ENCODE results near the gene SMC6.

The SMC6 gene

DNA sequence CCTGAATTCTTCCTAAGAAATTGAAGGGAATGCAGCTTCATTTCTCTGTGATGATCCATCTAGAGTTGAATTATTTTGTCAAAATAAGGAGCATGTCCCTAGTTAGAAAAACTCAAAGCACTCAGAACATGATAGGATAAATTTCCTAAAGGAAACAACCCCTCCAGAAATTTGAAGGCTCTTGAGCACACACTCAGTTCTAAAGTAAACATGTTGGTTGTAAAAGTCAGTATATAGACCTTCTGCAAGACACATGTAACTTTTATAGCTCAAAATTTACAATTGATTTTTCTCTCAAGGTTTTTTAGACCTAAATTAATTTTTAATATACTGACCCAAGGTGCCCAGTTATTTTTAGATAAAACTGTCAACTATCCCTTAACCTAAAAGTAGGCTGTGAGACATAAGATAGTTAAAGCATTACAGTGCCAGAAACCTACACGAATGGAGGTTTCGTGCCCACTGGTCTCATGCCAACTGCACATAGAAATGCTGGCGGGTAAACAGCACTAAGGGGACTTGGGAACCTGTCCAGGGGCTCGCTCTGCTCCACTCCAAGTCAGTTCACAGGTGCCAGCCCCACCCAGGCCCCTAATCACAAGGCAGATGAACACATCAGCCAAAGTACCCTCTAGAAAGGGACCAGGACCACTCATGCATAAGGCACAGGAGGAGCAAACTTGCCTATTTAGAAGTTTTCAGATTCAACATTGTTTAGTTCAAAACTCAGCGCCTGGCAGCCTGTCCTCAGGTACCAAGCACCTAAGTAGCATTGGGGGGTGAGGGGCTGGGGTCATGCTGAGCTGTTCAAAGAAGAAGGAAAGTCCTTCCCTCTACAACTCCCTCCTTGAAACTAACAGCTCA lies 106.5 kb downstream of the SMC6 start:
- no peak for DNase-seq (ENCODE audit: low read depth)

DNA sequence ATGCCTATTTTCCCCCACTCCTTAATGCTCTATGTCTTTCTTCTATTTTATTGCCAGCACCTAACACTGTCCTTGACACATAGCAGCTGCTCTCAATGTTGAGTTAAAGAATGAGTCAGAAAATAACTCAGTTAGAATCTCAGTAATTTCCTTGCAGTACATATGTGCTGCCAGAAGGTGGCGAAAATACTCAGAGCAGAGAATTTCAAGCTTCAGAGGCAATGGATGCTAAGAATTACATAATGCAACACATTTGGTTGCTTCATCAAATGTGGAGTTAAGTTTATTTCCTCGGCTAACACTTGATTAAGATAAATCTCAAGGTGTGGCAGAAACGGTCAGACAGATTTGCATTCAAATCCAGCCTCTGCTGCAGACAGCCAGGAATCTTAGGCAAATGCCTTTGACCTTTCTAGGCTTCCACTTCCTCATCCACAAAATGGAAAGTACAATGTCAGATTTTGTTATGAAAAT lies 107.5 kb downstream of the SMC6 start:
- DNase-seq (ENCODE audit: low read depth): no peak

DNA sequence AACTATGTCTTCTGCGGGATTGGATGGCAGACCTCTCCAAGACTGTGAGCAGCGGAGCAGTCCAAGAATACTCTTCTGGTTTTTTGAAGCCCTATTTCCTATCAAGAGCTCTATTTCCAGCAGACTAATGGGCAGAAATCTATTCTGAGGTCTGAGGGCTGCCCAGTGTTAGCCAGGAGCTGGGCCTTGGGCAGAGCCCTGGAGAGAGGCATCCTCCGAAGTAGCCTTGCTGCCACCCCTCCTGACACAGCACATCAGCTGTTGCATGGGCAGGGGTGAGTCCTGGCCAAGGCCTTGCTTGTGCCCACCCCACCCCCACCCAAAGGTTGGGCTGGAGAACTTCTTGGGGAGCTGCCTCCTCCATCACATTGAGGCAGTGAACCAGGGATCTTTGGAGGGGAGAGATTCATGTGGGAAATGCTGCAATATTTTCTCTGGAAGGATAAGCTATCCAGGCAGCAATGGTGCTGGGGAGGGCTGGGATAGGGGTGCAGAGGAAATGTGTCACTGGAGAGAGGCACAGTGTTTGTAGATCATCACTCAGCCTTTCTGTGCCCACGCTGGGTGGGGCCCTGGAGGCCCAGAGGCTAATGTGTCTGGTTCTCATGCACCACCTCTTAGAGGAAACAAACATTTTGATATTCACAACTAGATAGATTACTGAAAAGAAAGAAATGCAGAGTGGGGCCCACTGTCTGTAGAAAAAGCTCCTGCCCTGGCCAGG lies 108.5 kb downstream of the SMC6 start:
- DNase-seq (ENCODE audit: low read depth): no peak

DNA sequence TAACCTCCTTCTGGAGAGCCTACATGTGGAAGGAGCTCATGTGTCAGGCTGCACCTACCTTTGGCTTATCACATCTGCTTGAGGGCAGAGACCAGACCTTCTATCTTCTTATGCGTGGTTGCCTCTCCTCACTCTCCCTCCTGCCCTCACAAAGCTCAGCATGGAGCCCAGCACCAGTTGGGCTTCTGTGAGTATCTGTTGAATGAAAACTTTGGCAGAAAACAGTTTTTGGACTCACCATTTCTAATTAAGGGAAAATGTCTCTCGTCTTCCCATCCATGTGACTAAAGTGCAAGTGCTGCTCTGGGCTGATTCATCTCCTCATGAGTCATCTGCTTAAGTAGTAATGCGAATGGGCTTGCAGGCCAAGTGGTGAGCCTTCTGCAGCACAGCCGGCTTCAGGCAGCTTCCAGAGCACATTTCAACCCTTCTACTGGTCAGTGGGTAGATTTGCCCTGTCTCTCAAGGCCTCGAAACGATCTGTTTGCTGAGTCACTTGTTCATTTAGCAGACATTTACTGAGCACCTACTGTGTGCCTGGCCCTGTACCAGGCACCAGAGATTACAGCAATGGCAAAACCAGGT lies 110.5 kb downstream of the SMC6 start:
- DNase-seq (ENCODE audit: low read depth): no peak

DNA sequence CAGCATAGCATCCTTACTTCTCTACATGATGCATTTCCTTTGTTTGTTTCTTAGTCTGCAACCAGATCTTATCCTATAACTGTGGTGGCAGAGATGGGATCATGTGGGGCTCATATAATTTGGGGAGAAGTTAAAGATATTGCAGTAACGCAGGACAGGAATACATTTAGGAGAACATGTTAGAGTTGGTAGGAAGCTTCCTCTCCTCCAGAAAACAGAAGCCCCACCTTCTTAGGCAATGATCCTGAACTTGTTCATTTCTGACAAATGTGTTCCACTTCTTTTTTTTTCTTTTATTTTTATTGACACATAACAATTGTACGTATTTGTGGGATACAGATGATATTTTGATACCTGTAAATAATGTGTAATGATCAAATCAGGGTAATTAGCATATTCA lies 113.2 kb downstream of the SMC6 start:
- no peak for DNase-seq (ENCODE audit: low read depth)

DNA sequence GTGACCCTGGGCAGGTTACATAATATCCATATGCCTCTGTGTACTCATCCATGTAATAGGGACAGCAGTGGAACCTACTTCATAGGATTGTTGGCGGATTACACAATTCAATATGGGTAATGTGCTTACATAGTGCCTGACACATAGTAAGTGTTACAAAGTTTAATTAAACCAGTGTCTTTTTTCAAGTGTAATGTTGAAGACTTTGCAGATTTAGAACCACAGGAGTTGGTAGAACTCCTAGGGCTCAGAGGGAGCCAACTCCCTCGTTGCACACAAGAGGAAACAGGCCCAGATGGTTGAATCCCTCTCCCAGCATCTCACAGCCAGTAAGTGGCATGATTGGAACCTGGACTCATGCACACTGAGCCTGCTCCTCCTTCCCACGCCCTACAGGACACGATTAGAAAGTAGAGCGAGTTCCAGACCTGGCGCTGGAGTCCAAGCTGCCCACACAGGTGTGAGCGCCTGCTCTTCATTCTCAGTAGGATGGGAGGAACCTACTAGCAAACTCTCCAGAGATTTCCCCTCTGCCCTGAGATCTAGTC lies 115.3 kb downstream of the SMC6 start:
- no peak for DNase-seq (ENCODE audit: low read depth)

DNA sequence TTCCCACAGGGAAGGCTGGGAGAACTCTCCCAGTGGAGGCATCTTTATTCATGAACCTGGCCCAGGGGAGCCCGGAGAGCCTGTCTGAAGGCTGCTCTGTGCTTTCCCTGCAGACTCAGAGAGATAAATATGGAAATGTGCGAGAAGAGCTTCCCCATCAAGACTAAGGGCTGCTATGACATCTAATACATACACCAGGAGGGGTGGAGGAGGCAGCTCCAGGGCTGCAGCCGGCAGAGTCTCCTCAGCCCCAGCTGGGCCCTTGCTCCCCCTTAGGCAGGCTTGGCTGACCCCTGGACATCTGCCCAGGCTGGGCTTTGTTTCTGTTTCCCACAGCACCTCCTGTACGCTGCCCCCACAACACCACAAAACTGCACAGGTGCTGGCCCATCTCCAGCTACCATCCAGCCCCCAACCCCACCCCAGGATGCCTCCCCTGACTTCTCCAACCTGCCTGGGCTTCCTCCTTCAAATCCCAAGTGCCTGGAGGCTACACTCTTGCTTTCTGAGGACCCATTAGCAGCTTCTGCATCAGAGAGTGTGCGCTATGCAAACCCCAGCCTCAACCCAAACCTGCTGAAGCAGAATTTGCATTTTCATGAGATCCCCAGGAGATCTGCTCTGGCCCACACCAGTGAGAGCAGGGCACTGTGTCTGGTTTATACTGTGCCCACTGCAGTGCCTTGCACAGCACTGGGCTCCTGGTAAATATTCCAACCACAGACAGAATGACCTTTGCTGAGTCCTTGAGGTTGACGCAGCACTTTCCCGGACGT lies 116.3 kb downstream of the SMC6 start:
- no peak for DNase-seq (ENCODE audit: low read depth)

DNA sequence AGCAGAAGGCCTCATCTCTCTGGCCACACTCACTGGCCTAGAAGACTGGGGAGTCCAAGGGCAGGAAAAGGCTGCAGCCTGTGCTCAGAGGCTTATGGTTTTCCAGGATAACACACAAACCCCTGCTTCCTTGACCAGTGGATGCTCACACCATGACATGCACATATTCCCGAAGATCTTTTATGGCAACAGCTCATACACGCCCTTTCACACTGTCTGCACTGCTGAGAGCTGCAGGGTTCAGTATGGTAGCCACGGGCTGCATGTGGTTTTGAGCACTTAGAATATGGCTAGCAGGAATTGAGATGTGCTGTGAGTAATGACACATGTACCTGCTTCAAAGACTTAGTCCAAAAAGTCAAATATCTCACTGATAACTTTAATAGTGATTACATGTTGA lies 117.4 kb downstream of the SMC6 start:
- DNase-seq (ENCODE audit: low read depth): no peak

DNA sequence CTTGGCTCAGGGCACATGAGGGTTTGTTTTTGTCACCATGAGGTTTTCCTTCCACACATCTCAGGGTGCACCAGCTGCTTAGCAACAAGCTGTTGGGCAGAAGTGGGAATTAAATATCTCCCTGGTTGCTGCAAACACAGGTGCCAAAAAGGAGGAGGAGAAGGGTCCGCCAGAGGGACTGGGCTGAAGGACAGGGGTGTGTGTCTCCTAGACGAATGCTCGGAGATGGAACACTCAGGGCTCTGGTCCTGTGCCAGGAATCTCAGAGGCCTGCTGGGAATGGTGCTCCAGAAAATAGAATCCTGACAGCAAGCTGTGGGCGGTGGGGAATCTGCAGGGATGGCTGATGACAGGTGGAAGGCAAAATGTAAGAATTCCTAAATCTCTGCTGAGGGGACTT lies 118.6 kb downstream of the SMC6 start:
- no peak for DNase-seq (ENCODE audit: low read depth)

DNA sequence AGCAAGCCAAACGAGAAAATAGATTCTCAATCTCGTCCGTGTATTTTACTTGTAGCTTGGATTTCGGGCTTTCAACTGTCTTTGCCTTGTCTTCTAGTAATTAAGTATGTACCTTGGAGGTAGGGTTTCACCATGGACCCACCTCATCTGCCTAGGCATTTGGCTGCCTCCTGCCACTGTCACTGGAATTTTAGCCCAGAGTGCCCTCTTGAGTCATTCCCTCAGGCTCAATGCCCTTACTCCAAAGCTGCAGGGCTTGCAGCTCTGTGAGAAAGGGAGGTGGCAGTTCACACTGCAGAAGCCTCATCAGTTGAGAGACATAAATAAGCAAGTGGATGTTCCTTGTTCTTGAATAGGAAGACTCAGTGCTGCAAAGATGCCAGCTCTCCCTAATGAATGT lies 123.5 kb downstream of the SMC6 start:
- no peak for DNase-seq (ENCODE audit: low read depth)

DNA sequence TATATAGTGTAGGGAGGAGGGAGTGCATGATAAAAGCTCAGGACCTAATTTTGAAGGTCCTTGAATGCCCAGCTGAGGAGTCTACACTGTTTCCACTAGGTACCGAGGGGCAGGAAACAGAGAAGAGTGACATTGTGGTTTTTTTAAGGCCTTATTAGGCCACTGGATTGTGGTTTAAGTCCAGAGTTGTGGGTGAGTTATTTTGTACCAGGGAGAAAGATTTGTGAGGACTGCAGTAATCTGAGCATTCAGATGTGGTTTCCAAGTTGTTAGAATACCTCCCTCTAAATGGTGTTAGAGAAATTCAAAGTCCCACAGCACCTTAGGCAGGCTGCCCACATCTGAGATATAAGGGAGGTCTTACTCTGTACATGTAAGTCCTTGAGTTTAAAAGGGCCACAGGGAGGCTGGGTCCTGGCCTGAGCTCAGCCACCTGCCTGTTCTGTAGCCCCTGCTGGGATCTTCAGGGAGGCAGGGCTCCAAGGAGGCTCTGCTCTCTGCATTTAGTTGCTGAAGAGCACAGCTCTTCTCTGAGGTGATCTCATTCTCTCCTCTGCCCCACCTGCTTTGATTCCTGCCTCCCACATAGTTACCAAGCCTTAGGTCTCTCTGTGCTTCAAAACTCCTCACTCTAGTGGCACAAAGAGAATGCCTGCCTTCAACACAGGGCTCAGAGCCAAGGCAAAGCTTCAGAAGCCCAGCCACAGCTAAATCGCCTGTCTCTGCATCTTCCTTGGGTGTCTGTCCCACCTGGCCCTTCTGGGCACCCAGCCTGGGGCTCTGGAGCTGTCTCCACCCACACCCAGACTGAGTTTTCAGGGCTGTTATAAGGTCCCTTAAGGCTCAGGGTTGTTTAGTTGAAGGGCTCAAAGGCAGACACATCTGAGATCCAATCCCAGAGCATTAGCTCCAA lies 125.0 kb downstream of the SMC6 start:
- DNase-seq (ENCODE audit: low read depth): no peak

DNA sequence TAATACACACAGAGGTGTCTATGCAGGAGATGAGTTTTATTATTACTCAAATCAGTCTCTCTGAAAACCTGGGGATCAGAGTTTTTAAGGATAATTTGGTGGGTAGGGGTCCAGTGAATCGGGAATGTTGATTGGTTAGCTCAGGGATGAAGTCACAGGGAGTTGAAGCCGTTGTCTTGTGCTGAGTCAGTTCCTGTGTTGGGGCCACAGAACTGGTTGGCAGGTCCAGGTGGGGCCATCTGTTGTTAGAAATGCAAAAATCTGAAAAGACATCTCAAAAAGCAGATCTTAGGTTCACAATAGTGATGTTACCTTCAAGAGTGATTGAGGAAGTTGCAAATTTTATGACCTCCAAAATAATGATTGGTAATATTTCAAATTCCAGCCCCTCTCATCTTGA lies 126.2 kb downstream of the SMC6 start:
- DNase-seq (ENCODE audit: low read depth): no peak

DNA sequence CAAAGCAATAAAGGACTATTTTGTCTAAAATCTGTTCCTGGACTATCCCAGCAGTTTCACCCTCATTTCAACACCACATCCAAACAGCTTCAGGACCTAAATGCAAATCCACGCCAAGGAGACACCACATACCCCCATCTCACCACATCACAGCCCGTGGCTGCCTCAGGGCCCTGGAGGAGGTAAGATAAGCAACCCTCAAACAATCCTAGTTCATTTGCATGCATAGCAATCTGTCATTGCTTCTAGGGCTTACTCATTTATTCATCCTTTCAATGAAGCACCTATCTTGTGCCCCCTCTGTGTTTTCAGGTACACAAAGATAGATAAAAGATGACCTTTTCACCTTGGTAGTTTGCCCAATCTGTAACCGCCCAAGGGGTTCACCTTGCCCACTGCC lies 126.6 kb downstream of the SMC6 start:
- DNase-seq (ENCODE audit: low read depth): no peak

DNA sequence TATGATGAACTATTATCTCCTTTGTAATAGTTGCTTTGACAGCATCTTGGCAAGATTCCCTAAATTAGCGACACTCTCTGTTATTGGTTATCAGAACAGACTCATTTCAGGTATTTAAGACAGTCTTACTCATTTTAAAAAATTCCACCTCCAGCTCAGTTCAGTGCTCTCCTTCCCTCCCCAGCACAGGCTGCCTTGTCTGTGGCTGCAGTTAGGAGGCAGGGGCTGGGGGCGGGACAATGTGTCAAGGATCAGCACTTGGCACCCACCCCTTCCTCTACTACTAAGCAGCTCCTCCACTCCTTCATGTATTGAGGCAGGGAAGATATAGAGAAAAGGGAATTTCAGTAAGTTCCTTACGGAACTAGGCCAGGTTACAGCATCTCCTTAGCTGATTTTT lies 128.2 kb downstream of the SMC6 start:
- no peak for DNase-seq (ENCODE audit: low read depth)

DNA sequence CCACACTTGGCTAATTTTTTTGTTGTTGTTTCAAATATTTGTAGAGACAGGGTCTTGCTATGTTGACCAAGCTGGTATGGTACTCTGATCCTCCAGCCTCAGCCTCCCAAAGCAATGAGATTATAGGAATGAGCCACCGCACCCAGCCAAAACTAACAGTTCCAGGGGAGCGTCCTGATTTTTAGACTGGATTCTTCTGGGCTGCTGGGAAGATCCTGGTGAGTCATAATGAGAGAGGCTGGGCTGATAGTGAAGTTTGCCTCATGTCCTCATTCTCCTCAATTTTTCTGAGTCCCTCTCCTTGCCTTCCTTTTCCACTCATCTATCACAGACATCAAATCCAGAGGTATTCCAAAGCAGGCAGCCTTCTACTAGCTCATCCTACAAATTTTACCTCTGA lies 131.8 kb downstream of the SMC6 start:
- no peak for DNase-seq (ENCODE audit: low read depth)

DNA sequence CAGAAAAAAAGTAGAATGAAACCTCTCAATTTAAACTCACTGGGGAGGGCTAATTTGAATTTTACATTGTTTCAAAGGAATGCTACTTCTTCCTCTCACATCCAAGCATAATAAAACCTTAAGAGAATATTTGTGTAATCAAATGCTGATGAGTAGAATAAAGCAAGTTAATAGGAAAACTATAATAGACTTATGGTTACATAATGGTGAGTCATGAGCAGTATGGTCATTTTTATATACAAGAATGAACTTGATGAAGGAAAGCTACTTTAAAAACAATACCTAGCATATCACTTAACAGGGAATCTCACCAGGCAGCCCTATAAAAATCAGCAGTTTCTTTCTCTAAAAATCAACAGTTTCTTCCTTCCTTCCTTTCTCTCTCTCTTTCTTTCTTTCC lies 132.8 kb downstream of the SMC6 start:
- DNase-seq (ENCODE audit: low read depth): no peak

DNA sequence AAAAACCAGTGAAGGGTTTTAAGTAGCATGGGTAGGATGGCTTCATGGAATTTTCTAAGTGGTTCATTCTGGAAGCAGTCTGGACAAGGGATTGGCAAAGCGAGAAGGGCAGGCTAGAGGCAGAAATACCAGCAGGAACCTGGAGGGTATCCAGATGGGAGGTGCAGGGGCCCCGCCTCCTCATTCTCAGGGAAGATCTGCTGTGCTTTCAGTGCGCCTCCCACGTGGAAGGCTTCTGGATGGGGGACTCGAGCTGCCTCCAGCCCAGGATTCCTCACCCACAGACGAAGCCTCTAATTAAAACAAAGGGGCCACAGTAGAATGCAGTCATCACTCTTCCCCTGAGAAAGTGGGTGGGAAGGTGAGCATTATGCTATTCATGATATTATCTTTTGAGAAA lies 133.3 kb downstream of the SMC6 start:
- no peak for DNase-seq (ENCODE audit: low read depth)

DNA sequence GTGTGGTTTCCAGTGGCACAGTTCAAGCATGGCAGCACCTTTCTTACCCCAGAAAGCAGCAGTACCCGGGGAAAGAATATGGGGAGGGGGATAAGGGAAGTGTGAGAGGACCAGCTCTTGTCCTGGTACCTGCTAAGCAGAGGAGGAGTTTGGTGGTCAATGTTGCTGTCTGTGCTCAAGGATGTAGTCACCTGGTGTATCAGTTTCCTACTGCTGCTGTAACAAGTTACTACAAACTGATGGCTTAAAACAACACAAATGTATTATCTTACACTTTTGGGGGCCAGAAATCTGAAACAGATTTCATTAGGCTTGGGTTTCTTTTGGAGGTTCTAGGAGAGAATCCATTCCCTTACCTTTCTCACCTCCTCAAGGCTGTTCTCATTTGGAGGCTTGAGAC lies 135.7 kb downstream of the SMC6 start:
- no peak for DNase-seq (ENCODE audit: low read depth)

DNA sequence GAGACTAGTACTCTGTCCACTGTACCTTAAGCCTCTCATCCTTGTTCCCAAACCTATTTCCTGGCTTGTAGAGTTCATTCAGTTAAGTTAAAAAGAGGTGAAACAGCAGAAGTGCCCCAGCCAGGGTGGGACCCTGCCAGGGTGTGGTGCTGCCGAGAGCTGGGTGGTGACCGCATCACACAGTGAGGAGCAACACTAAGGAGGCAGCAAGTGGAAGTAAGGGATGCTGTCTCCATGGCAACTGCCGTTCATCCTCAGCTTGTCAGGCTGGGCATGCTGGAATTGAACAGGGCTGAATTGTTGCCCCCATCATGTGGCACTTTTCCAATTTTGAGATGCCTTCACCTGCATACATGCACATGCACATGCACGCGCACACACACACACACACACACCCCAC lies 136.1 kb downstream of the SMC6 start:
- DNase-seq (ENCODE audit: low read depth): no peak

DNA sequence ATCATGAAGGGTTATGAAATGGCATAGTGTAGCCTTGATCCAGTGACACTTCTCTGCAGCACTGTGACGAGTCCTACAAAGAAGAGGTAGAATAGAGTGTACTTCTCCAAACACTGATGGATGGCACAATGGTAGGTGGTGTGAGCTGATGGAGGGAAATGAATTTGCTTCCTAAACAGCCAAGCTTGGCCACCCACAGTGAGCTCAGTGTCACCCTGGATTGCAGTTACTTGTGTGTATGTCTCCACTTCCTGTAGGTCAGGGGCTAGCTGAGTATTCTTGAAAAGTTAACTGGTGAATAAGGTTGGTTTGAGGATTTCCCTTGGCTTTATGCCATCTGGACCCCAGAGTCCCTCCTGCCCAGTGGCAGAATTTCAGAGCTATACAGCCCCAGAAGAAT lies 137.2 kb downstream of the SMC6 start:
- no peak for DNase-seq (ENCODE audit: low read depth)

DNA sequence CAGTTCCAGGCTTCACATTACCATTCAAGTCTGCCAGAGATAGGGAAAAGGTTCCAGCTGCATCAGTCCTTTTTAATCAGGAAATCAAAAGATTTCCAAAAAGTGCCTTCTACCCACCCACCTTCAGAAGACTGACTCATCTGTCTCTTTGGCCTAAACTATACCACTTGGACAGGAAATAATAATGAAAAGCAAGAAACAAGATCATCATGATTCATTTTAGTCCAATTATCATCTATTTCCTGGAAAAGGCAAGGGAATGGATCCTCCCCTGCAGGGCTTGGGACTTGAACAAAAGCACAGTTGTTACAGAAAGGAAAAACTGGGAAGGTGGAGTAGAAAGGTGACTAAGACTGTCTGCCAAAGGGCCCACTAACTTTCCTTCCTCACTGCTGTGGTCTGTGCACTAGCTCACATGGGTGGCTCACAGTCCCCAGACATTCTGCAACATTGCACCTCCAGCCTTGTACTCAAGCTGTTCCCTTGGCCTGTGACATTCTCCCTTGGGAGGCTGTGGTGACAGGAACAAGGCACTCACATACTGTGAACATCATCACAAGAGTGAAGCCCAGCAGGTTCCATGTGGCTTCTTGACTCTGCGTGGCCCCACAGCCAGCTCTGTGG lies 137.8 kb downstream of the SMC6 start:
- DNase-seq (ENCODE audit: low read depth): no peak

All from stimulated activated CD8-positive, alpha-beta memory T cell treated with anti-CD3 and anti-CD28 coated beads, Interleukin-12 subunit alpha, Interleukin-12 subunit beta, amount 100 ng/mL, for 4 hours (primary cell).